Gastrocnemius medialis (tissue), 4 donors: ENCODE data around the gene DSC3.

Source experiments
- CTCF ChIP-seq, 5 experiments: fragments of 450-650 bp in 3 of 5; fragments of 200-600 bp in 2 of 5; sonication (generic) in 2 of 5; IDR thresholded peaks in 4 of 5; conservative IDR thresholded peaks in 1 of 5; 1 replicate in 4 of 5; 2 replicates in 1 of 5; pipeline ENCODE4 v1.5.1; 2016 to 2019; ENCODE audit warnings: antibody characterized with exemption in 5 of 5, mild to moderate bottlenecking in 3 of 5, moderate library complexity in 3 of 5
- POLR2A ChIP-seq, 2 donors: fragments of 450-650 bp; IDR thresholded peaks; one replicate each; pipeline ENCODE4 v1.6.1; 2017; ENCODE audit warnings: antibody characterized with exemption in 2 of 2, mild to moderate bottlenecking in 2 of 2, moderate library complexity in 2 of 2

DNA sequence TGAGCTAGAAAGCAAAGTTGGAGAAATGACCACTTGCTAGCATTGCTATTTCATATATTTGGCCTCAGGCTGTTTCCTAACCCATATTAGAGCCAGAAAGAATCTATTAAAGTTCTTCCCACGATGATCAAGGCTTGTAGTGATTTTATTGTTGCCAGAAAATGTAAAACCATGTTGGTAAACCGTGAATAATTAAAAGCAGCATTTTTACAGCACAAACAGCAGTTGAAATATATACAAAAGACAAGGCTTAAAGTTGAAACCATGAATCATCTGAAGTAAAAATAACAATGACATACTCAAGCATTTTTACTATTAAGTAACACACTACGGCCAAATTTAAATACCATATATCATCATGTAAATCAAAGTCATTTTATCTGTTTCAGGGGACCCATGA lies 27.7 kb upstream of the DSC3 start:
- no peak for TF ChIP-seq CTCF (IDR thresholded peaks at IDR 0.05 in 4 of 5, conservative IDR thresholded peaks at IDR 0.05 in 1 of 5)
- no peak for TF ChIP-seq POLR2A (IDR thresholded peaks at IDR 0.05)
